Retinal pigment epithelial cell (primary cell): ENCODE results near the gene EIF3D.
A peak's percentile ranks its signal among the peaks of the same experiment; 100 is the strongest.

Experiments used
- DNase-seq: peaks from one replicate; pipeline ENCODE4 v3.0.0-alpha.2; 2010; ENCODE audit warnings: low read depth
- H3K4me3 ChIP-seq: 2 replicates; pipeline ENCODE4 v1.5.1; 2011; ENCODE audit warnings: mild to moderate bottlenecking, low read length, control low read depth, moderate library complexity
- CTCF ChIP-seq: conservative IDR thresholded peaks from 2 replicates; pipeline ENCODE4 v1.5.1; 2011; ENCODE audit warnings: low read depth, low read length, control low read depth, inconsistent platforms

EIF3D gene

GRCh38 chr22:36549033-36549432, 20.1 kb upstream of the EIF3D start:
- no peak overlapping the region for H3K4me3 ChIP-seq
- TF ChIP-seq CTCF, result no peak
- DNase-seq, result no peak

DNA sequence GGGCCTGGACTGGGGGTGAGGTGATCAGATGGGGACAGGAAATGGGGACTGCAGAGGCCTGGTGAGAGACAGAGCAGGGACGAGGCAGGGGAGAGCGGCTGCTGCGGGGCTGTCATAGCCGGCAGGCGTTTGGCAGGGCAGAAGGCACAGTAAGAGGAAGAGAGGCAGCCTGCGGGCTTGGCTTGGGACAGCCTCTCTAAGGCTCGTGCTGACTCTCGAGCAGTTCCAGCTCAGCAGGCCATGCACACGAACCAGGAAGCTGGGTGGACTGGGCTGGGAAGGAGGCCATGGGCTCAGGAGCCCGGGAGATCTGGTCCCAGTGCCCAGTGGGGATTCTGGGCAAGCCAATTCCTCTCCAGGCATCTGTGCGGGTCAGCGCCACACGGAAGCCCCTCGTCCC, 19.6 kb upstream of the EIF3D start:
- no peak for TF ChIP-seq CTCF
- no peak for DNase-seq
- H3K4me3 ChIP-seq, result no peak overlapping the region

GRCh38 chr22:36546932-36547331, 18.0 kb upstream of the EIF3D start:
- TF ChIP-seq CTCF, result no peak
- H3K4me3 ChIP-seq, result no peak overlapping the region
- DNase-seq, result no peak

- TF ChIP-seq CTCF, result peak; percentile 66
- DNase-seq, result no peak
- H3K4me3 ChIP-seq, result no peak overlapping the region
Observed at GRCh38 chr22:36546092-36546804, 17.3 kb upstream of the EIF3D start.

DNA sequence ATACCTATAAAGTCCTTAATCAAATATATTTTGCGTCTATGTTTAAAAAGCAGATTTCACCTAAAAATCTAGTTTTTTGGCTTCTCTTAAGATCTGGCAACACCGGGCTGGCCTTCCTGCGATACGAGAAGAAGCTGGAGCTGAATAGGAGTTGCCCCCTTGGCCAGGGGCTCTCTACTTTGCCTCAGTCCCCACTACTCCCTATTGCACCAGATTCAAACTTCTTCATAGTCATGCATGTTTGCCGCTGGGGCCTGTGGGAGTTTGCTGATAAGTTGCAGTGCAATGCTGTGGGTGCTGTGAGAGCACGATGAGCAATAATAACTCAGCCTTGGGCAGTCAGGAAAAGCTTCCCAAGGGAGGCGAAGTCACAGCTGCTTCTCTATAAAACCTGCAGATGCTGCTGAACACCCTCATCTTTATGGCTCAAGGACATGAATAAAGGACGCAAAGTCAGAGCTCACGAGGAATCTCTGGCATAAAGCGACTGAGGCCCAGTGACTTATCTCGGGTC, 15.2 kb upstream of the EIF3D start:
- DNase-seq, result no peak
- H3K4me3 ChIP-seq, result no peak overlapping the region

GRCh38 chr22:36541831-36542411, 13.0 kb upstream of the EIF3D start:
- peak; percentile 60 for DNase-seq
- TF ChIP-seq CTCF, result no peak
- H3K4me3 ChIP-seq, result no peak overlapping the region

More for the DNA sequence above, 15.2 kb upstream of the EIF3D start:
- no peak for TF ChIP-seq CTCF

GRCh38 chr22:36540867-36541642, 12.1 kb upstream of the EIF3D start:
- no peak for TF ChIP-seq CTCF
- peak; percentile 68 for DNase-seq
- no peak overlapping the region for H3K4me3 ChIP-seq
